Vein endothelial cell (primary cell): ENCODE measurements around the gene ZMAT3. TPM values are rescaled to one million over a fixed set of nuclear protein-coding genes. Genes with fewer than 3 reads are reported as not detected.

ENCODE experiments used
- small RNA-seq: library from RNA; depleted of rRNA; stranded (forward); fragments of <200 nt; gene quantifications from one replicate; pipeline ENCODE3, GENCODE V24; 2012
- total RNA-seq: library from RNA; depleted of rRNA; stranded (reverse); fragments of >200 nt; gene quantifications from 2 replicates; pipeline ENCODE4 v1.2.3, GENCODE V29; 2012

ZMAT3 gene, protein sequence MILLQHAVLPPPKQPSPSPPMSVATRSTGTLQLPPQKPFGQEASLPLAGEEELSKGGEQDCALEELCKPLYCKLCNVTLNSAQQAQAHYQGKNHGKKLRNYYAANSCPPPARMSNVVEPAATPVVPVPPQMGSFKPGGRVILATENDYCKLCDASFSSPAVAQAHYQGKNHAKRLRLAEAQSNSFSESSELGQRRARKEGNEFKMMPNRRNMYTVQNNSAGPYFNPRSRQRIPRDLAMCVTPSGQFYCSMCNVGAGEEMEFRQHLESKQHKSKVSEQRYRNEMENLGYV
- 54.2 and 54.5 TPM in 2 replicates for total RNA-seq

DNA sequence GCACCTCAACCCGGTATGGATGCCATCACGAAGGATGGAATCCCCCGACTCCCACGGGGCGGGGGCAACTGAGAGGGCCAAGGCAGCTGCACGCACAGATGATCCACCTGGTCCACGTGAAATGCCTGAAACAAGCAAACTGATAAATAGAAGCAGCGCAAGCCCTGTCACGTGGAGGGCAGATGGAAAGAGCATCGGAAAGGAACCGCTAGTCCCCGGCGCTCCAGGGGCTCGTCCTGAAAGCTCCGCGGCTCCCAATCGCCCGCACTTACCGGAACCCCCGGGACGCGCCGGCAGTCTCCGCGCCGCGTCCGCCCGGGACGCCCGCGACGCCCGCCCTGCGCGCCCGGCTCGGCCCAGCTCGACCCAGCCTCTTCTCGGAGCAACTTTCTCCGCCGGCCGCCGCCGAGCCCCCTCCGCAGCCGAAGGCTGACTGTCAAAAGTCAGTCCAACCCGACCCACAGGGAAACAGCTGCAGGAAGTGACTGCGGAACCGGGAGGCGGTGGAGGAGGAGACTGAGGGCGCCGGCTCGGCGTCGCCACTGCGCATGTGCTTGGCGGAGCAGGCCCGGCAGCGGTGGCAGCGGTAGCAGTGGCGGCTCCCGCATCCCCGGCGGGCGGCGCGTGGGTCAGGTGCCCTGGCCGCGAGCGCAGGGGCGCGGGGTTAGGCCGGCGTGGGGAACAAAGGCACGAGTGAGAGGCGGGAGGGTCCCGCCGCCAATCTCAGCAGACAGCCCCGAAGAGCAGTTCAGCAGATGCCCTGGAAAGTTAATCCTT is at the start of gene ZMAT3:
ZMAT3 (minus strand) TSS at position 487 of the 777 bp plus-strand sequence. CDS start 4,057 bp downstream, outside the sequence.

Small RNAs within 50 kb of the gene (small RNA-seq; reads per million reads assigned to genes)
- not detected for gene RF00019

Other genes starting within 250 kb of the ZMAT3 start
- 29.7 and 33.1 TPM in 2 replicates for gene PIK3CA, start 76.5 kb upstream of the ZMAT3 start, total RNA-seq
- 2.3 and 4.2 TPM in 2 replicates for gene KCNMB3, start 179.3 kb upstream of the ZMAT3 start, total RNA-seq